Measurements from ENCODE around the gene FAM234A.
"Not testable (repeated sequence)": the region's sequence is repeated elsewhere in the genome, so short reads cannot be mapped to it uniquely, and the experiment has no call there.

FAM234A gene

GRCh38 chr16:266258-267164 lies 31.9 kb downstream of the FAM234A start:
- DNase-seq = no peak

- DNase-seq = not testable (repeated sequence)
Observed at GRCh38 chr16:267562-267961, 32.9 kb downstream of the FAM234A start.

- no peak for DNase-seq
Observed at GRCh38 chr16:268141-269053, 33.8 kb downstream of the FAM234A start.

GRCh38 chr16:269061-269796 lies 34.6 kb downstream of the FAM234A start:
- DNase-seq = no peak

GRCh38 chr16:270381-271255 lies 36.0 kb downstream of the FAM234A start:
- no peak for DNase-seq

GRCh38 chr16:272633-273546 lies 38.3 kb downstream of the FAM234A start:
- DNase-seq = no peak

- no peak for DNase-seq
Observed at GRCh38 chr16:273547-274421, 39.2 kb downstream of the FAM234A start.

GRCh38 chr16:275041-275641 lies 40.5 kb downstream of the FAM234A start:
- DNase-seq = no peak

- no peak for DNase-seq
Observed at GRCh38 chr16:275786-276232, 41.2 kb downstream of the FAM234A start, which contains the start of gene RGS11. RGS11 (minus strand) TSS chr16:275944; CDS start chr16:275911, 33 bp downstream.

- DNase-seq = no peak
Observed at GRCh38 chr16:276426-277077, 41.9 kb downstream of the FAM234A start.

GRCh38 chr16:278863-279366 lies 44.3 kb downstream of the FAM234A start:
- no peak for DNase-seq

GRCh38 chr16:279531-279930 lies 44.9 kb downstream of the FAM234A start:
- no peak for DNase-seq

GRCh38 chr16:280005-280460 lies 45.4 kb downstream of the FAM234A start:
- DNase-seq = no peak

- DNase-seq = no peak
Observed at GRCh38 chr16:280552-280951, 45.9 kb downstream of the FAM234A start, which contains the start of gene ARHGDIG. ARHGDIG (plus strand) TSS chr16:280591; CDS start chr16:280681, 90 bp downstream.

GRCh38 chr16:280991-281659 lies 46.5 kb downstream of the FAM234A start:
- DNase-seq = no peak

GRCh38 chr16:281660-282255 lies 47.1 kb downstream of the FAM234A start:
- no peak for DNase-seq

GRCh38 chr16:282491-282890 lies 47.9 kb downstream of the FAM234A start:
- DNase-seq = no peak
